Measurements from ENCODE around the gene ELOVL7. TPM values are rescaled to one million over a fixed set of nuclear protein-coding genes. Genes with fewer than 3 reads are reported as not detected.

ELOVL7 gene
- total and polyA plus RNA-seq, 2 of the 4 experiments (the other 2 are of a cell fraction) = 0.18 TPM; not detected in 1

- no CpG with 5 or more reads among the region's 2 CpGs for WGBS, 2 experiments (ENCODE audit: extremely low coverage in 2 of 2, insufficient read length in 1 of 2)
- dilution Hi-C loops (cut with HindIII; ENCODE audit: low sequenced_read_pairs, unreplicated experiment) = no loop called here
These were observed 21.8 kb downstream of the ELOVL7 start for GRCh38 chr5:60822285-60822556.

More at GRCh38 chr5:60822285-60822556, 21.8 kb downstream of the ELOVL7 start:
- ChIA-PET POLR2A (ENCODE audit: unreplicated experiment) (no interaction called here), CTCF (no interaction called here)
- H2BK120ac ChIP-seq (ENCODE audit: low read depth, low read length) = no peak overlapping the region
- H3K27me3 ChIP-seq (ENCODE audit: control insufficient read depth, insufficient read depth, low read length) = peaks cover 1% of the 10 kb centered on the region
- H2AK5ac ChIP-seq (ENCODE audit: low read depth, low read length) = no peak overlapping the region
- no peak overlapping the region for H3K23ac ChIP-seq (ENCODE audit: low read depth, low read length)
- H4K5ac ChIP-seq (ENCODE audit: low read depth, low read length) = no peak overlapping the region
- no peaks in the 10 kb centered on the region for H3K4me1 ChIP-seq (ENCODE audit: control insufficient read depth, insufficient read depth, low read length)
- H3K9me1 ChIP-seq (ENCODE audit: insufficient read depth, low read length) = no peaks in the 10 kb centered on the region
- H3K4me2 ChIP-seq (ENCODE audit: low read depth, low read length) = no peak overlapping the region
- no peak overlapping the region for H2AK9ac ChIP-seq (replicated peaks; ENCODE audit: low read depth, low read length, poor library complexity)
- intact Hi-C loops (cut with micrococcal nuclease) (no loop called here), in situ Hi-C loops (cut with MboI; ENCODE audit: low sequenced_read_pairs) (no loop called here)
- no peak overlapping the region for H2AFZ ChIP-seq (replicated peaks; ENCODE audit: low read length, poor library complexity)
- no TSS peak for BruUV-seq (replicated peaks)
- H3K27ac ChIP-seq (ENCODE audit: insufficient read depth, low read length) = no peak overlapping the region
- DNase-seq = no peak
- H4K8ac ChIP-seq (ENCODE audit: low read depth in 2 of 2, low read length in 2 of 2) = no peak overlapping the region
- no peak overlapping the region for H4K91ac ChIP-seq (ENCODE audit: insufficient read depth, low read depth, low read length)
- H3K9me3 ChIP-seq (ENCODE audit: control insufficient read depth, insufficient read depth, low read length) = no peaks in the 10 kb centered on the region
- TF ChIP-seq SMC3 (IDR thresholded peaks at IDR 0.05; ENCODE audit: low read depth, low read length) (no peak), USF2 (IDR thresholded peaks at IDR 0.05; ENCODE audit: low read depth, low read length) (no peak), FOS (IDR thresholded peaks at IDR 0.05; ENCODE audit: low read depth, low read length) (no peak), RFX5 (IDR thresholded peaks at IDR 0.05; ENCODE audit: low read depth, low read length) (no peak), BHLHE40 (IDR thresholded peaks at IDR 0.05; ENCODE audit: low read depth, low read length) (no peak), NFE2L2 (IDR thresholded peaks at IDR 0.05; ENCODE audit: low read depth, low read length) (no peak), MAZ (IDR thresholded peaks at IDR 0.05; ENCODE audit: borderline replicate concordance, low read depth, low read length) (no peak), MAFK (IDR thresholded peaks at IDR 0.05; ENCODE audit: low read depth, low read length) (no peak), POLR2A (IDR thresholded peaks at IDR 0.05; ENCODE audit: low read depth, low read length) (no peak), MXI1 (IDR thresholded peaks at IDR 0.05; ENCODE audit: borderline replicate concordance, low read depth, low read length) (no peak), RCOR1 (IDR thresholded peaks at IDR 0.05; ENCODE audit: insufficient replicate concordance, low read length) (no peak), CEBPB (IDR thresholded peaks at IDR 0.05; ENCODE audit: low read depth, low read length) (no peak), ELK1 (IDR thresholded peaks at IDR 0.05; ENCODE audit: borderline replicate concordance, low read depth, low read length) (no peak), RAD21 (IDR thresholded peaks at IDR 0.05; ENCODE audit: low read length) (no peak), CHD1 (IDR thresholded peaks at IDR 0.05; ENCODE audit: low read depth, low read length) (no peak)
- TF ChIP-seq, protein P1, sequence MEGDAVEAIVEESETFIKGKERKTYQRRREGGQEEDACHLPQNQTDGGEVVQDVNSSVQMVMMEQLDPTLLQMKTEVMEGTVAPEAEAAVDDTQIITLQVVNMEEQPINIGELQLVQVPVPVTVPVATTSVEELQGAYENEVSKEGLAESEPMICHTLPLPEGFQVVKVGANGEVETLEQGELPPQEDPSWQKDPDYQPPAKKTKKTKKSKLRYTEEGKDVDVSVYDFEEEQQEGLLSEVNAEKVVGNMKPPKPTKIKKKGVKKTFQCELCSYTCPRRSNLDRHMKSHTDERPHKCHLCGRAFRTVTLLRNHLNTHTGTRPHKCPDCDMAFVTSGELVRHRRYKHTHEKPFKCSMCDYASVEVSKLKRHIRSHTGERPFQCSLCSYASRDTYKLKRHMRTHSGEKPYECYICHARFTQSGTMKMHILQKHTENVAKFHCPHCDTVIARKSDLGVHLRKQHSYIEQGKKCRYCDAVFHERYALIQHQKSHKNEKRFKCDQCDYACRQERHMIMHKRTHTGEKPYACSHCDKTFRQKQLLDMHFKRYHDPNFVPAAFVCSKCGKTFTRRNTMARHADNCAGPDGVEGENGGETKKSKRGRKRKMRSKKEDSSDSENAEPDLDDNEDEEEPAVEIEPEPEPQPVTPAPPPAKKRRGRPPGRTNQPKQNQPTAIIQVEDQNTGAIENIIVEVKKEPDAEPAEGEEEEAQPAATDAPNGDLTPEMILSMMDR (conservative IDR thresholded peaks at IDR 0.05; ENCODE audit: low read depth, low read length) = no peak
- no peaks in the 10 kb centered on the region for H3K79me1 ChIP-seq (ENCODE audit: low read depth in 1 of 2, low read length in 2 of 2)
- no peak overlapping the region for H3K4ac ChIP-seq (ENCODE audit: low read depth, low read length)
- H3K18ac ChIP-seq (ENCODE audit: low read depth, low read length) = no peak overlapping the region
- H4K20me1 ChIP-seq (ENCODE audit: insufficient read depth, low read length) = no peaks in the 10 kb centered on the region
- H3K56ac ChIP-seq (ENCODE audit: extremely low read depth, insufficient read depth, low read length) = no peak overlapping the region
- no peak overlapping the region for H3K9ac ChIP-seq (ENCODE audit: low read depth, low read length)
- no peak overlapping the region for H2BK15ac ChIP-seq (ENCODE audit: low read depth, low read length)
- ATAC-seq (ENCODE audit: low read depth) = no peak
- no peak overlapping the region for H2BK5ac ChIP-seq (ENCODE audit: low read depth, low read length, poor library complexity, severe bottlenecking)
- no peaks in the 10 kb centered on the region for H3K36me3 ChIP-seq (ENCODE audit: control insufficient read depth, insufficient read depth, low read length)
- no peak overlapping the region for H3K14ac ChIP-seq (replicated peaks; ENCODE audit: low read depth, low read length)
- H3K4me3 ChIP-seq (ENCODE audit: insufficient read depth, low read depth, low read length) = no peak overlapping the region
- H2BK20ac ChIP-seq (ENCODE audit: low read depth, low read length) = no peak overlapping the region

Data from IMR-90 (cell line).